ENCODE data around the gene MACO1.
"Not testable (repeated sequence)": the region's sequence is repeated elsewhere in the genome, so short reads cannot be mapped to it uniquely, and the experiment has no call there.

Gene MACO1

GRCh38 chr1:25458541-25459298 lies 28.0 kb downstream of the MACO1 start:
- DNase-seq (ENCODE audit: low read depth) = no peak

- DNase-seq (ENCODE audit: low read depth) = no peak
These were observed 29.3 kb downstream of the MACO1 start for GRCh38 chr1:25460020-25460419.

- DNase-seq (ENCODE audit: low read depth) = not testable (repeated sequence)
These were observed 30.1 kb downstream of the MACO1 start for GRCh38 chr1:25460816-25461215.

- DNase-seq (ENCODE audit: low read depth) = no peak
These were observed 31.2 kb downstream of the MACO1 start for GRCh38 chr1:25461849-25462248.

DNA sequence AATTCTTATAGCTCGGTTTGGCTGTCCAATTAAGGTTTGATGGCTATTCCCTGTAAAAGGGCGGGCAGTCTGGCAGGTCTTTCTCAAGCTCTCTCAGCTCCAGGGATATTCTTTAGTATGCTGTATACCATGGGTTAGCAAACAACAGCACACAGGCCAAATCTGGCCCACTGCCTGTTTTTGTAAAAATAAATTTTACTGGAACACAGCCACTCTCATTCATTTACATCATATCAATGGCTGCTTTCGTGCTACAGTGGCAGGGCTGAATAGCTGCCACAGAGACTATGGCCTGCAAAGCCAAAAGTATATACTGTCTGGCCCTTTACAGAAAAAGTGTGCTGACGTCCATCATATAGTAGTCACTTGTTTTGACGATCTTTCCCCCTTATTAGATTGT lies 32.0 kb downstream of the MACO1 start:
- DNase-seq (ENCODE audit: low read depth) = no peak

- no peak for DNase-seq (ENCODE audit: low read depth)
These were observed 36.5 kb downstream of the MACO1 start for GRCh38 chr1:25467193-25467592.

GRCh38 chr1:25467616-25468015 lies 36.9 kb downstream of the MACO1 start:
- no peak for DNase-seq (ENCODE audit: low read depth)

DNA sequence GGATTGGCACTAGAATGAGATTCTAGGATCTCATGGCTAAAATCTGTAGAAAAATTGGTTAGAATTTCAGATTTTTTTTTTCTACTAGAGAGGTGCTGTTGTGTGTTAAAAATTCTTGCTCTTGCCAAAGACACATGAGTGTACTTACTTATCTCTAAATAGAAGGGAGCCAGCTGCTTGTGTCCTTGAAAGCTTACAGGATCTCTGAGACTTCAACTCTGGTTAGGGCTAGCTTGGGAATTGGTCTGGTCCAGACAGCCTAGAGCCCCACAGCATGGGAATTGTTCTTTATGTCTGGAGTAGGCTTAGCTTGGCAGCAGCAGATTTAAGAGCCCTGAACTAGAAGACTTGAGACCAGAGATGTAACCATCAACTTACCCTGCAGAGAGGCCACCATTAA lies 37.3 kb downstream of the MACO1 start:
- no peak for DNase-seq (ENCODE audit: low read depth)

DNA sequence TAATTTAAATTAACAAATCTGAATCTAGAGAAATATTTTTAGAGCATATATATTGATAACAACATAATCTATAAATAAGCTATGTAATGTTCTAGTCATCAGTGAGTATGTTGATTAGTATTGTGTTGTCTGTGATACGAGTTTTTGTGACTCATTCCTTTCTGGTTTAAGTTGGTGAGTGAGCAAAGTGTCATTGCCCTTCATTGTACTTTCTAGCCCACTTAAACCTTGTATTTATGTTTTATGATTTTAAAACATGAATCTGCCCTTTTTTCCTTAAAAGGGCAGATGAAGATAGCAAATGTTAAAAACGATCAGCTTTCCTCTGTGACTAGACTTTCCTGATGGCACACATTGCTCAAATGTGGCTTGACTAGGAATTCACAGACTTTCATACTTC lies 38.5 kb downstream of the MACO1 start:
- DNase-seq (ENCODE audit: low read depth) = no peak

DNA sequence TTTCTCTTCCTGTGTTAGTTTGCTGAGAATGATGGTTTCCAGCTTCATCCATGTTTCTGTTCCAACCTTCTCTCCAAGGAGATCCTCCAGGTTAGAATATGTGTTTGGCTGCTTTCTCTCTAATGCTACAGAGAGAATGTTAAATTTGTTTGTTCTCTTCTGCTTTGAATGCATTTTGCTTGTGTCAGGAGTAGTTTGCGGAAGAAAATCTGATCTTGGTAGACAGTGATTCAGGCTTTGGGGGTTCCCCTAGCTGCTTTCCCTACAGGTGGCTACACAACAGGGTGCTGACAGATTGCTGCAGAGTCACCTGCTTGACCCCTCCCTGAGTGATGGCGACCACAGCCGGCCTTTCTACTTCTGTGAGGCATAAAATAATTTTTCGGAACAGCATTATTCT lies 41.8 kb downstream of the MACO1 start:
- no peak for DNase-seq (ENCODE audit: low read depth)

DNA sequence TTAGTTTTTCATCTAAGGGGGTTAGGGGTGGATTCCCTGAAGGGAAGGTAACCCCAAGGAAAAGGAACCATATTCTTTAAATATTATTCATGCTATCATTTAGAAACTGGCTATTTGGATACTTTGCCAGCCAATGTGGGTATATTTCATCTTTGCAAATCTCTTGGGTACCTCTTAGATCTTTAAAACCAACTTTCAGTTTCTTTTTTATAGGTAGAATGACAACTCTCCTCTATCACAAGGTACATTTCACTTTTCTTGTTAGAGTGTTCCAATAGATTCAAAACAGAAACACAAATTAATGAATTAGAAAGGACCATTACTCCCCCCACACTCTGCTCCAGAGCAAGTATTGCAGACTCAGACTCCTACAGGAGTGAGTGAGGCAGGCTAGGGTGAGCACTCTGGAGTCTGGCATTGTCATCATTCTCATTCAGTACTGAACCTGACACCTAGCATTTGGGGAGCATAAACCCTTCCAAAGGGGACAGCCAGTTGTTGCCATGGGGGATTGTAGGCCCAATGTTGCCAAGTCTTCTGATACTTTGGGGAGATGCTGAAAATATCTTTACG lies 43.0 kb downstream of the MACO1 start:
- no peak for DNase-seq (ENCODE audit: low read depth)

DNA sequence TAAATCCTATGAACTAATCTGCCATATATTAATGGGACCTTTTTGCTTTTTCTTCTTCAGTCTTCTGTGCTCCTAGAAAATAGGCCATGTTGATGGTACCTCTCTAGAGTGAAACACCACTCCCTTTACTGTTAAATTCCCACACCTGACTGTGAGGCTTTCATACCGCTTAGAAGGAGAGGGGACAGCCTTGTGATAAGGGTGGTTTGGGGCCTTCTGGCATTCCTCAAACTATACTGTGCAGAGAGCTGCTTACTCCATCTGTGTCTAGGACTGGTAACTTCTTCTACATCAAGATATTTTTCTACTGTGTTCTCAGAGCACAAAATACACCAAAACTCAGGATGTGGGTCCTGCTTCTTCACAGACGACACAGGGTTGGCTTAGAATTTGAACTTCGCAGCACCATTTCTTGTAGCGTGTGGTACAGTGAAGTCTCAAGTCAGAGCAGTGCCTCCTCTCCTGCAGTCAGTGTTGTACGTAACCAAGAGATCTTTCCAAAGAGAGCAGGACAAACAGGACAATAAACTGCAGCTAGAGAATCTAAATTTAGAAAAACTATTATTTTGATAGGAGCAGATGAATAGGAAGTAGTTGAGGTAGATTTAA lies 43.8 kb downstream of the MACO1 start:
- DNase-seq (ENCODE audit: low read depth) = no peak

DNA sequence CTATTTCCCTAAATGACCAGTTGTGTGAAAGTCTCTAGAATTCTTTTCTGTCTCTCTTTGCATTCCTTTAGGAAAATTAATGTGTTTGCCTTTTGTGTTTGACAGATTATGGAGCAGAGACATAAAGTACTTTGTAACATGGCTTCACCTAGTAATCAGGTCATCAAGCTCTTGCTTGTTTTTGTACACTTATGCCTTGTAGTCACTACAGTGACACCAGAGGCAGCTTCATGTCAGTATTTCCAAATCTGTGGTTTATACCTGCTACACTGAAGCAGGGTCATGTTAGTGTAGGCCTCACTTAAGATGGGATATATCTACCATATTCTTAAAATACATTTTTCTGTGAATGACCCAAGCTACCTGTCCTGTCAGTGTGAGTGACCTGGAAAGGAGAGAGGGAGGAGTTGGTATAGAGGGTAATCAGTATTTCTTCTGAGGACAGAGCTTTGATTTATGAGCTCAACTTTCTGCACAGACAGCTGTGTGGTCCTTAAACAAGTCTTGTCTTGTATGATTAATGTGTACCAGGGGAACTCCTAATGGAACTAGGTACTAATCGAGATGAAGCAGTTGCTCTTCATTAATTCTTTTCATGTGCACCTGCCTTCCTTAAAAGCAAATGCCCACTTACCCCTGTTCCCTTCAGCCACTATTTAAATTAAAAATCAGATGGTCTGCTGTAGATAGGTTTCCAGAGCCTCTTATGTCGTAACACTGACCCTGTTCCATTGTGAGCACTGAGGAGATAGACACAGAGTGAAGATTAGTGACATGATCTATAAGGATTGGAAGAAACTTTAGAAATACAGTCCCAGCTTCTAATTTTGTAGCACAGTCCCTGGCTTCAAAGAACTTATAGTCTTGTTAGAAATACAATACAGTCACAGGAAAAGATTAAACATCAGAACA lies 45.7 kb downstream of the MACO1 start:
- DNase-seq (ENCODE audit: low read depth) = no peak

DNA sequence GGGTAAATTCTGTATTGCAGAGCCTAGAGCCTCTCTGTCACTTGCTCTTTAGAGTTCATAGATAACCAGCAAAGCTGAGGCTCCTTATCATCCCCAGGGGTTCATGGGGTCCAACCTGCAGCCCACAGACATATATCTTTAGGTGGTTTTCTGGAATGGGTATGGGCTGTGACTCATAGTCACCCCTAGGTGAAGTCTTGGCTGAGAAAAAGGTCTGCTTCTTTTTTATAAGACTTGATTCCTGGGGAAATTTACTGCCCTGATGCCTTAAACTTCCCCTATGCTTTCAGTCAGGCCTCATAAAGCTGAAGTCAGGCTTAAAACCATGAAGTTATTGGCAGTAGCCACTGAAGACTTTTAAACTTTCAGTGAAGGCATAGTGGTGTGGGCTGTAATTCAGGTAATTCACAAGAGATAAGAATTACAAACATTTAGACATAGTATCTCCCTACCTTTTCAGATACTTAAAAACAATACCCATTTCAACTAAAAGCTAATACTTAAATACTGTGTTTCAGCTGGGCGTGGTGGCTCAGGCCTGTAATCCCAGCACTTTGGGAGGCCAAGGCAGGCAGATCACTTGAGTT lies 46.8 kb downstream of the MACO1 start:
- no peak for DNase-seq (ENCODE audit: low read depth)

DNA sequence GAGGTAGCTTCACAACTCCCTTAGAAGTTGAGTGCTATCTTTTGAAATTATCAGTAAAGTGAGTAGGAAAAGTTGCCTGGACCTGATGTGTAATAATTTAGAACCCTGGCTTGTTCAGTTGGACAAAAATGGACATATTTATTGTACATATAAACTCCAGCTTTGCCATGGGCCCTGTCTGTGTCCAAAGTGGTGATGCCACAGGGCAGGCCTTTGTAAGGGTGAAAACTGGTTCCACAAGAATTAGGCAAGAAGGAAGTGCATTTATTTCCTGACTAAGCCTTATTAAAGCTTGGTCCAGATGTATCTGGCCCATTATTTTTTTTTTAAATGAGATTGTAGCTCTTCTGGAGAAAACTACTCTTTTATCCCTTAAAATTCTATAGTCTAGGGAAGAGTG lies 47.9 kb downstream of the MACO1 start:
- DNase-seq (ENCODE audit: low read depth) = no peak

DNA sequence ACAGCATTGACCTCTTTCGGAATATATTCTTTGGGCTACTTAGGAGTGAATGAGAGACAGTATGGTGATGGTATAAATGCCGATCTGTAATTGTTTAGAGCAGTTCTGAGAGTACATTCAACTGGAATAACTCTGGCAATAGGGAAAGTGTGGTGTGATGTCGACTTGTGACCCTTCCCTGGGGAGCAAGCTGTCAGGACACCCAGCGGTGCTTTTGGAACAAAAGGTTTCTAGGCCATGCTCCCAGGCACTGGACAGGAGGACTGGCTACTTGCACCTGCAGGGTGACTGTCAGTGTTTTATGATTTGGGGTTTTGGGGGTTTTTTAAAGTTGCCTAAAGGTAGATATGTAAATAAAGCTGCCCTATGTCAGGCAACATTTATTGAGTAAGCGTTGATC lies 50.9 kb downstream of the MACO1 start:
- DNase-seq (ENCODE audit: low read depth) = no peak

DNA sequence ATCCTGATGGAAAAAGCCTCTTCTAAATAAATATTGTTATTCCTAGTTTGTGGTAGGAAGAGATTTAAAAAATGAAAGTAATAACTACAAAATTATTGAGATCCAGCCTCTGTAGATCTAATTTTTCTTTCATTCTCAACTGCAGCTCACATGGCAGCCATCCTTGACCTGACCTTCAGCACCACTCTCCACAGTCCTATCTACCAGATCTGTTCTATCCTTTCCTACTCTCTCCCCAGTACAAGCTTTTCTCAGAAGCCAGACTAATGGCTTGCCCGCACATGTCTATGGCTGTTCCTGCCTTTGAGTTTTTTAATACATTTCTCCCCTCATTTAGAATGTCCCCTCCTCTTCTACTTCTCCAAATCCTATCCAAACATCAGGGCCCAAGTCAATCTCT lies 51.5 kb downstream of the MACO1 start:
- no peak for DNase-seq (ENCODE audit: low read depth)

- no peak for DNase-seq (ENCODE audit: low read depth)
These were observed 53.4 kb downstream of the MACO1 start for GRCh38 chr1:25484096-25484495.

GRCh38 chr1:25484533-25484932 lies 53.8 kb downstream of the MACO1 start:
- no peak for DNase-seq (ENCODE audit: low read depth)

DNA sequence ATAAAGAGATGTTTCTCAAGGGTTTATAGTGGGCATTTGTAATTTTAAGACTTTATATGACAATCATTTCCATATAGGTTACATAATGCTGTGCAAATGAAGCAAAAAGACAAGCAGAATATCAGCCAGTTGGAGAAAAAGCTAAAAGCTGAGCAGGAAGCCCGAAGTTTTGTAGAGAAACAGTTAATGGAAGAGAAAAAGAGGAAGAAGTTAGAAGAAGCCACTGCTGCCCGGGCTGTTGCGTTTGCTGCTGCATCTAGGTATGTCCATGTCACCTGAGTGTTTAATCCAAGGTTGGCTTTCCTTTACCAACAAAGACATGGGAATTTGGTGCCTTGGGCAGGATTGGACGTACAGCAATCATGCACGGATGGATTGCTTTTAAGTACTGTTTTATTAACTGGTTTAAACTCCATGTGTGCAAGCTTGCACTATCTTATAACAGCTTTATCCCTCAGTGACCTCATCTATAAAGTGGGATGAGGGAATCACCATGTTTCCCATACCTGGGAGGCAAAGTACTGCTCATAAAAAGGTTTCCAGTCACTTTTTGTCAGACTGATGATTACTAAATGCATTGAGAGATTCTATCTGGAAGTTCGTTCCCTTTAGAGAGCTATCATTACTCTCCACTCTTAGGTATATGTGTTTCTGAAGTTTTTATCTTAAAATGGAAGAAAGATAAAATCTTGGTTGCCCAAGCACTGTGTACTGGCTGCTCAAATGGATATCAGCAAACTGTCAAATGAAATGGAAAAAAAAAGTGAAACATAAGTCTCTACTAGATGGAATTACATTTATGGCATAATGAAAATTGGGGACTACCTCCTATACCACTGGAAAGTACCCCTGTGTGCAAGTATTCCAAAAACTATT lies 55.1 kb downstream of the MACO1 start:
- no peak for DNase-seq (ENCODE audit: low read depth)

- no peak for DNase-seq (ENCODE audit: low read depth)
These were observed 55.9 kb downstream of the MACO1 start for GRCh38 chr1:25486602-25487001.
